HepG2 (cell line): ENCODE results near the gene CADPS2. TPM values are rescaled to one million over a fixed set of nuclear protein-coding genes. Genes with fewer than 3 reads are reported as not detected.

ENCODE experiments used
- ATAC-seq: fragments of 200-7000 bp; cut with Tn5 transposase; 3 replicates; pipeline ENCODE4 v1.9.1; 2020; ENCODE audit warnings: mild to moderate bottlenecking, moderate library complexity
- BruUV-seq: library from RNA; stranded (reverse); fragments of 400-500 nt; replicated peaks from 2 replicates; lab custom pipeline; 2021; lab: Mats Ljungman, UMichigan
- CTCF ChIA-PET: fragments of 300-600 bp; formaldehyde crosslinking; extraction: SDS; loops from one replicate; lab custom pipeline; 2021; ENCODE audit warnings: low total read pairs, inconsistent platforms, low intra/inter-chr PET ratio; lab: Yijun Ruan, JAX
- POLR2A ChIA-PET: fragments of 350-600 bp; sonication (Branson Sonifier 250); formaldehyde crosslinking; loops from one replicate; lab custom pipeline; 2020; ENCODE audit warnings: antibody characterized with exemption, inconsistent platforms; lab: Yijun Ruan, JAX
- DNase-seq: peaks from one replicate; pipeline ENCODE4 v3.0.0-alpha.2; 2015; ENCODE audit warnings: low spot score
- FAIRE-seq: peaks from 3 replicates; lab custom pipeline; 2011; peaks lifted over from hg19 to GRCh38; lab: Jason Lieb, UNC
- H2AFZ ChIP-seq: one replicate; pipeline ENCODE4 v1.6.1; 2011; ENCODE audit warnings: low read length, inconsistent platforms
- H3K27ac ChIP-seq: fragments of 300-600 bp; 3 replicates; pipeline ENCODE4 v1.8.0; 2011; ENCODE audit warnings: mixed run types, mild to moderate bottlenecking, mixed read lengths, low read length, inconsistent platforms; ENCODE audit not compliant: insufficient read depth; ENCODE audit errors: extremely low read length
- H3K27me3 ChIP-seq, 2 experiments: fragments of 200-600 bp in 1 of 2; 2 replicates in 1 of 2; 3 replicates in 1 of 2; pipeline versions ENCODE4 v1.6.0 to v1.8.0; 2011; ENCODE audit warnings: low read length in 2 of 2, mild to moderate bottlenecking in 2 of 2, moderate library complexity in 2 of 2, inconsistent platforms in 1 of 2; ENCODE audit not compliant: insufficient read depth in 2 of 2, control insufficient read depth in 1 of 2
- H3K36me3 ChIP-seq, 2 experiments: fragments of 200-600 bp in 1 of 2; replicated peaks in 1 of 2; 2 replicates in 1 of 2; 3 replicates in 1 of 2; pipeline versions ENCODE4 v1.5.1 to v1.8.0; 2011; ENCODE audit warnings: low read length in 2 of 2, inconsistent platforms in 1 of 2; ENCODE audit not compliant: insufficient read depth in 2 of 2, control insufficient read depth in 1 of 2
- H3K4me1 ChIP-seq: 2 replicates; pipeline ENCODE4 v1.5.1; 2012; ENCODE audit warnings: low read length, inconsistent platforms; ENCODE audit not compliant: insufficient read depth
- H3K4me2 ChIP-seq: 2 replicates; pipeline ENCODE4 v1.6.0; 2011; ENCODE audit warnings: low read depth, low read length, inconsistent platforms
- H3K4me3 ChIP-seq, 3 experiments: fragments of 200-600 bp in 1 of 3; sonication (generic), shearing (Covaris generic) in 1 of 3; replicated peaks in 1 of 3; 2 replicates each; pipeline ENCODE4 v1.5.1; 2011 to 2016; ENCODE audit warnings: low read length in 3 of 3, inconsistent platforms in 2 of 3, low read depth in 2 of 3, mild to moderate bottlenecking in 2 of 3, control low read depth in 1 of 3, mixed read lengths in 1 of 3; ENCODE audit not compliant: insufficient read depth in 1 of 3
- H3K79me2 ChIP-seq: one replicate; pipeline ENCODE4 v1.6.1; 2011; ENCODE audit warnings: low read length, inconsistent platforms; ENCODE audit not compliant: insufficient read depth
- H3K9ac ChIP-seq: 2 replicates; pipeline ENCODE4 v1.6.0; 2011; ENCODE audit warnings: mild to moderate bottlenecking, low read depth, low read length, inconsistent platforms; ENCODE audit not compliant: insufficient read depth
- H3K9me3 ChIP-seq: 2 replicates; pipeline ENCODE4 v1.5.1; 2012; ENCODE audit warnings: mild to moderate bottlenecking, low read length
- H4K20me1 ChIP-seq: 2 replicates; pipeline ENCODE4 v1.6.0; 2011; ENCODE audit warnings: inconsistent platforms, mild to moderate bottlenecking, low read length, moderate library complexity; ENCODE audit not compliant: insufficient read depth
- GPN1 ChIP-seq: sonication (generic); formaldehyde crosslinking; IDR thresholded peaks from 2 replicates; pipeline ENCODE4 v1.5.1; 2020; ENCODE audit warnings: missing genetic modification reagents, borderline replicate concordance
- HNRNPK ChIP-seq: fragments of 200-400 bp; formaldehyde crosslinking; IDR thresholded peaks from 2 replicates; pipeline ENCODE4 v1.6.1; 2018; ENCODE audit warnings: low read length, low read depth, moderate library complexity, mild to moderate bottlenecking; ENCODE audit not compliant: poor library complexity, severe bottlenecking
- KDM5A ChIP-seq: fragments of 200-600 bp; sonication (generic); IDR thresholded peaks from 2 replicates; pipeline ENCODE4 v1.7.0; 2018; ENCODE audit warnings: antibody characterized with exemption, mild to moderate bottlenecking, low read length, borderline replicate concordance
- MED13 ChIP-seq: sonication (generic); formaldehyde crosslinking; IDR thresholded peaks from 2 replicates; pipeline ENCODE4 v1.5.0; 2020; ENCODE audit warnings: missing genetic modification reagents
- SMAD1 ChIP-seq: sonication (generic); formaldehyde crosslinking; IDR thresholded peaks from 2 replicates; pipeline ENCODE4 v1.4.0; 2020; ENCODE audit warnings: missing genetic modification reagents, low read depth, mild to moderate bottlenecking, borderline replicate concordance
- ZNF224 ChIP-seq: sonication (generic); formaldehyde crosslinking; IDR thresholded peaks from 2 replicates; pipeline ENCODE4 v1.5.0; 2020; ENCODE audit warnings: mild to moderate bottlenecking, missing genetic modification reagents
- ZNF460 ChIP-seq: sonication (generic); formaldehyde crosslinking; IDR thresholded peaks from 2 replicates; pipeline ENCODE4 v1.5.1; 2020; ENCODE audit warnings: missing genetic modification reagents, mild to moderate bottlenecking, borderline replicate concordance
- ZSCAN20 ChIP-seq: sonication (generic); formaldehyde crosslinking; IDR thresholded peaks from 2 replicates; pipeline ENCODE4 v1.4.0; 2020; ENCODE audit warnings: missing genetic modification reagents, mild to moderate bottlenecking, borderline replicate concordance
- WGBS: methylation state at CpG from one replicate; pipeline ENCODE4 v1.1.6; 2017; ENCODE audit warnings: low lambda C conversion rate; 5-methylcytosine and 5-hydroxymethylcytosine counted together
- in situ Hi-C: cut with HindIII; loops from 2 replicates; pipeline ENCODE4 v1.10.0; 2017; ENCODE audit warnings: low pct_unique_long_range_greater_than_20kb; ENCODE audit not compliant: extremely low pct_ligation_motif_present
- intact Hi-C: fragments of 100-400 bp; cut with micrococcal nuclease; formaldehyde crosslinking; loops from one replicate; pipeline ENCODE4 v1.10.0; 2022; ENCODE audit not compliant: unreplicated experiment
- polyA plus RNA-seq, 8 experiments: library from polyadenylated mRNA; depleted of rRNA in 3 of 8; stranded (reverse) in 7 of 8; unstranded in 1 of 8; fragments of >200 nt; fragmentation: Illumina TruSeq in 4 of 8; extraction: Trizol in 4 of 8; gene quantifications; 2 replicates each; pipeline versions ENCODE4 v1.2.1 to v1.2.3, GENCODE V29; 2011 to 2016; ENCODE audit warnings: low read depth in 4 of 8, missing spikeins in 1 of 8, mixed read lengths in 1 of 8; ENCODE audit not compliant: insufficient read depth in 1 of 8
- total RNA-seq, 5 experiments: library from RNA; depleted of rRNA; stranded (reverse); fragments of >200 nt; fragmentation: Illumina TruSeq; extraction: Trizol; gene quantifications; 2 replicates each; pipeline ENCODE4 v1.2.3, GENCODE V29; 2016; ENCODE audit warnings: low read depth in 1 of 5
- TF ChIP-seq, protein P1 (sequence below): sonication (generic); formaldehyde crosslinking; IDR thresholded peaks from 2 replicates; pipeline ENCODE4 v1.4.0; 2020; ENCODE audit warnings: missing genetic modification reagents, borderline replicate concordance
- TF ChIP-seq, protein P2 (sequence below), 2 experiments: sonication (generic) in 1 of 2; formaldehyde crosslinking in 1 of 2; IDR thresholded peaks; 2 replicates each; pipeline versions ENCODE4 v1.4.0 to v1.6.1; 2016 to 2020; ENCODE audit warnings: borderline replicate concordance in 1 of 2, low read depth in 1 of 2, mild to moderate bottlenecking in 1 of 2, missing genetic modification reagents in 1 of 2

CADPS2 gene
- total and polyA plus RNA-seq, 2 of the 13 experiments (the other 11 are each of a cell fraction or from before 2014, with no cell fraction given) = 17.6 to 43.8 TPM

- in situ Hi-C loops = no loop called here
- no TSS peak for BruUV-seq
- no peak for TF ChIP-seq HNRNPK
- TF ChIP-seq ZNF224 (CRISPR knock-in tag) = no peak
- TF ChIP-seq KDM5A = no peak
- TF ChIP-seq ZNF460 = no peak
- TF ChIP-seq ZSCAN20 (CRISPR knock-in tag) = no peak
- no peak for TF ChIP-seq SMAD1 (CRISPR knock-in tag)
- TF ChIP-seq, protein P1, sequence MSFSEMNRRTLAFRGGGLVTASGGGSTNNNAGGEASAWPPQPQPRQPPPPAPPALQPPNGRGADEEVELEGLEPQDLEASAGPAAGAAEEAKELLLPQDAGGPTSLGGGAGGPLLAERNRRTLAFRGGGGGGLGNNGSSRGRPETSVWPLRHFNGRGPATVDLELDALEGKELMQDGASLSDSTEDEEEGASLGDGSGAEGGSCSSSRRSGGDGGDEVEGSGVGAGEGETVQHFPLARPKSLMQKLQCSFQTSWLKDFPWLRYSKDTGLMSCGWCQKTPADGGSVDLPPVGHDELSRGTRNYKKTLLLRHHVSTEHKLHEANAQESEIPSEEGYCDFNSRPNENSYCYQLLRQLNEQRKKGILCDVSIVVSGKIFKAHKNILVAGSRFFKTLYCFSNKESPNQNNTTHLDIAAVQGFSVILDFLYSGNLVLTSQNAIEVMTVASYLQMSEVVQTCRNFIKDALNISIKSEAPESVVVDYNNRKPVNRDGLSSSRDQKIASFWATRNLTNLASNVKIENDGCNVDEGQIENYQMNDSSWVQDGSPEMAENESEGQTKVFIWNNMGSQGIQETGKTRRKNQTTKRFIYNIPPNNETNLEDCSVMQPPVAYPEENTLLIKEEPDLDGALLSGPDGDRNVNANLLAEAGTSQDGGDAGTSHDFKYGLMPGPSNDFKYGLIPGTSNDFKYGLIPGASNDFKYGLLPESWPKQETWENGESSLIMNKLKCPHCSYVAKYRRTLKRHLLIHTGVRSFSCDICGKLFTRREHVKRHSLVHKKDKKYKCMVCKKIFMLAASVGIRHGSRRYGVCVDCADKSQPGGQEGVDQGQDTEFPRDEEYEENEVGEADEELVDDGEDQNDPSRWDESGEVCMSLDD = no peak
- TF ChIP-seq MED13 = no peak
- TF ChIP-seq, protein P2, sequence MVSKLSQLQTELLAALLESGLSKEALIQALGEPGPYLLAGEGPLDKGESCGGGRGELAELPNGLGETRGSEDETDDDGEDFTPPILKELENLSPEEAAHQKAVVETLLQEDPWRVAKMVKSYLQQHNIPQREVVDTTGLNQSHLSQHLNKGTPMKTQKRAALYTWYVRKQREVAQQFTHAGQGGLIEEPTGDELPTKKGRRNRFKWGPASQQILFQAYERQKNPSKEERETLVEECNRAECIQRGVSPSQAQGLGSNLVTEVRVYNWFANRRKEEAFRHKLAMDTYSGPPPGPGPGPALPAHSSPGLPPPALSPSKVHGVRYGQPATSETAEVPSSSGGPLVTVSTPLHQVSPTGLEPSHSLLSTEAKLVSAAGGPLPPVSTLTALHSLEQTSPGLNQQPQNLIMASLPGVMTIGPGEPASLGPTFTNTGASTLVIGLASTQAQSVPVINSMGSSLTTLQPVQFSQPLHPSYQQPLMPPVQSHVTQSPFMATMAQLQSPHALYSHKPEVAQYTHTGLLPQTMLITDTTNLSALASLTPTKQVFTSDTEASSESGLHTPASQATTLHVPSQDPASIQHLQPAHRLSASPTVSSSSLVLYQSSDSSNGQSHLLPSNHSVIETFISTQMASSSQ (IDR thresholded peaks at IDR 0.05; ENCODE audit: low read depth) = no peak
- TF ChIP-seq, protein P2 (CRISPR knock-in tag; IDR thresholded peaks at IDR 0.05; ENCODE audit: borderline replicate concordance) = no peak
- TF ChIP-seq GPN1 = no peak
- 96% methylated on average over 3 of the region's 3 CpGs for WGBS
- POLR2A ChIA-PET = no interaction called here
- H4K20me1 ChIP-seq = no peaks in the 10 kb centered on the region
- H3K4me2 ChIP-seq = no peak overlapping the region
- no peak for FAIRE-seq
- no peak for DNase-seq
- H3K9me3 ChIP-seq = no peaks in the 10 kb centered on the region
- no peaks in the 10 kb centered on the region for H3K79me2 ChIP-seq
- peaks cover 2 to 10% of the 10 kb centered on the region in 2 experiments; a peak in 2 of 5 replicates for H3K36me3 ChIP-seq
- H3K4me3 ChIP-seq = no peak overlapping the region
- no peaks in the 10 kb centered on the region for H3K4me1 ChIP-seq
- no peaks in the 10 kb centered on the region for H3K27me3 ChIP-seq
- no peak overlapping the region for H3K27ac ChIP-seq
- intact Hi-C loops = no loop called here
- no peak overlapping the region for H2AFZ ChIP-seq
- ATAC-seq = no peak
- no peak overlapping the region for H3K9ac ChIP-seq
- CTCF ChIA-PET = no interaction called here
Measured at GRCh38 chr7:122584676-122585251, 301.5 kb downstream of the CADPS2 start.
